ENCODE measurements around the gene IGF1R.

Gene IGF1R

GRCh38 chr15:98927022-98927421 lies 278.7 kb downstream of the IGF1R start:
- TF ChIP-seq, protein P1, sequence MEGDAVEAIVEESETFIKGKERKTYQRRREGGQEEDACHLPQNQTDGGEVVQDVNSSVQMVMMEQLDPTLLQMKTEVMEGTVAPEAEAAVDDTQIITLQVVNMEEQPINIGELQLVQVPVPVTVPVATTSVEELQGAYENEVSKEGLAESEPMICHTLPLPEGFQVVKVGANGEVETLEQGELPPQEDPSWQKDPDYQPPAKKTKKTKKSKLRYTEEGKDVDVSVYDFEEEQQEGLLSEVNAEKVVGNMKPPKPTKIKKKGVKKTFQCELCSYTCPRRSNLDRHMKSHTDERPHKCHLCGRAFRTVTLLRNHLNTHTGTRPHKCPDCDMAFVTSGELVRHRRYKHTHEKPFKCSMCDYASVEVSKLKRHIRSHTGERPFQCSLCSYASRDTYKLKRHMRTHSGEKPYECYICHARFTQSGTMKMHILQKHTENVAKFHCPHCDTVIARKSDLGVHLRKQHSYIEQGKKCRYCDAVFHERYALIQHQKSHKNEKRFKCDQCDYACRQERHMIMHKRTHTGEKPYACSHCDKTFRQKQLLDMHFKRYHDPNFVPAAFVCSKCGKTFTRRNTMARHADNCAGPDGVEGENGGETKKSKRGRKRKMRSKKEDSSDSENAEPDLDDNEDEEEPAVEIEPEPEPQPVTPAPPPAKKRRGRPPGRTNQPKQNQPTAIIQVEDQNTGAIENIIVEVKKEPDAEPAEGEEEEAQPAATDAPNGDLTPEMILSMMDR (conservative IDR thresholded peaks at IDR 0.05; ENCODE audit: low read depth, low read length): no peak
- DNase-seq (ENCODE audit: low read depth): peak; percentile 16
- no peak overlapping the region for H3K4me3 ChIP-seq (ENCODE audit: low read depth, low read length)

DNA sequence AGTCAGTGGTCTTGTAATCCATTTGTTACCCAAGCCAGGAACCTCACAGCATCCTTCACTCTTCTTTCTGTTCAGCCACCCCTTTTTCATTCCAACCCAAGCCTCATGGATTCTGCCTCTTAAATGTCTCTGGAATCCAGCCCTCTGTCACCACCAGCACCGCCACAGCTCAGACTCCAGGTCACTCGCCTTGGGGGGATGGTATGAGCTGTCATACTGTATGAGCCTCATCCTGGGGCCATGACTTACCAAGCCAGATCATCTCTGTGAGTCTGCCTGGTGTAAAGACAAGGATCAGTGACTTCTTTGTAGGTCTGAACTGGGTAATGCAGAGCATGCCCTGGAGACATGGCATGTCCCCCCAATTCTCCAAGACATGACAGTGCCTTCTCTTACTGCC lies 279.7 kb downstream of the IGF1R start:
- TF ChIP-seq, protein P1 (conservative IDR thresholded peaks at IDR 0.05; ENCODE audit: low read depth, low read length): no peak
- DNase-seq (ENCODE audit: low read depth): no peak
- H3K4me3 ChIP-seq (ENCODE audit: low read depth, low read length): no peak overlapping the region

GRCh38 chr15:98930576-98930975 lies 282.2 kb downstream of the IGF1R start:
- TF ChIP-seq, protein P1 (conservative IDR thresholded peaks at IDR 0.05; ENCODE audit: low read depth, low read length): no peak
- no peak for DNase-seq (ENCODE audit: low read depth)
- no peak overlapping the region for H3K4me3 ChIP-seq (ENCODE audit: low read depth, low read length)

GRCh38 chr15:98931004-98931403 lies 282.7 kb downstream of the IGF1R start:
- TF ChIP-seq, protein P1 (conservative IDR thresholded peaks at IDR 0.05; ENCODE audit: low read depth, low read length): no peak
- no peak overlapping the region for H3K4me3 ChIP-seq (ENCODE audit: low read depth, low read length)
- no peak for DNase-seq (ENCODE audit: low read depth)

- TF ChIP-seq, protein P1 (conservative IDR thresholded peaks at IDR 0.05; ENCODE audit: low read depth, low read length): no peak
- no peak for DNase-seq (ENCODE audit: low read depth)
- no peak overlapping the region for H3K4me3 ChIP-seq (ENCODE audit: low read depth, low read length)
Measured at GRCh38 chr15:98933406-98933805, 285.1 kb downstream of the IGF1R start.

DNA sequence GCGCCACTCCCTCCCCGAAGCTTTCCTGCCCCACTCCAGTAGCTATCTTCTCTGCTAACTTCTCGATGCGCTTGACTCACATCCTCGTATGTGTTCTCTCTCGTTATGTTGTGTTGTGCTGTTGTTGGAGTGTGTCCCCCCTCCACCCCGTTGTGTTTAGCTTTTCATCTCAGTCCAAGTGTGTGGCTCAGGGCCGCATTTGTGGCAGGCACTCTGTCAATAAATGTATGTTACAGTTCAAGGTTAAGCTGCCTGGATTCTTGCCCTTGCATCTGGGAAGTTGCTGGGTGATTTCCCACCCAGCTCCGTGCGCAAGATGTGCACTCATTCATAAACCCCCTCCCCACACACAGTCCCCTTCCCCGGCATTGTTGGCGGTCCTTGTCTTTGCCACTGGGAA lies 287.4 kb downstream of the IGF1R start:
- TF ChIP-seq, protein P1 (conservative IDR thresholded peaks at IDR 0.05; ENCODE audit: low read depth, low read length): no peak
- no peak overlapping the region for H3K4me3 ChIP-seq (ENCODE audit: low read depth, low read length)
- DNase-seq (ENCODE audit: low read depth): no peak

GRCh38 chr15:98937413-98938104 lies 289.2 kb downstream of the IGF1R start:
- TF ChIP-seq, protein P1 (conservative IDR thresholded peaks at IDR 0.05; ENCODE audit: low read depth, low read length): no peak
- no peak overlapping the region for H3K4me3 ChIP-seq (ENCODE audit: low read depth, low read length)
- no peak for DNase-seq (ENCODE audit: low read depth)

Data from choroid plexus epithelial cell (primary cell).